ENCODE data around the gene RBP5.

GRCh38 chr12:7161811-7162210, 33.1 kb upstream of the RBP5 start:
- TF ChIP-seq CTCF (IDR thresholded peaks at IDR 0.05) (no peak), POLR2A (IDR thresholded peaks at IDR 0.05) (no peak), EP300 (IDR thresholded peaks at IDR 0.05) (peak in 1 of 2 donors; percentile 9)
